Calu3 (cell line): ENCODE results near the gene PKHD1. TPM values are rescaled to one million over a fixed set of nuclear protein-coding genes. Genes with fewer than 3 reads are reported as not detected.

Experiments used
- Bru-seq: library from RNA; stranded (reverse); fragments of 400-500 nt; gene quantifications from one replicate; lab custom pipeline; 2021; lab: Mats Ljungman, UMichigan
- BruChase-seq, 2 experiments: library from RNA; stranded (reverse); fragments of 400-500 nt; gene quantifications; one replicate each; lab custom pipeline; 2021; lab: Mats Ljungman, UMichigan
- BruUV-seq: library from RNA; stranded (reverse); fragments of 400-500 nt; replicated peaks from 2 replicates; lab custom pipeline; 2021; lab: Mats Ljungman, UMichigan
- CTCF ChIA-PET: fragments of 300-600 bp; sonication (Branson Sonifier 250); formaldehyde crosslinking; loops from one replicate; lab custom pipeline; 2022; ENCODE audit warnings: antibody characterized with exemption; lab: Charles Lee
- DNase-seq: peaks from one replicate; pipeline ENCODE4 v3.0.0; 2022
- H3K27ac Mint-ChIP-seq: one replicate; pipeline ENCODE4 v1.8.0; 2022; ENCODE audit warnings: mixed read lengths; ENCODE audit not compliant: unreplicated experiment
- H3K27me3 Mint-ChIP-seq: one replicate; pipeline ENCODE4 v1.8.0; 2022; ENCODE audit warnings: mixed read lengths; ENCODE audit not compliant: unreplicated experiment
- H3K36me3 Mint-ChIP-seq: one replicate; pipeline ENCODE4 v1.8.0; 2022; ENCODE audit warnings: mild to moderate bottlenecking, moderate library complexity, mixed read lengths; ENCODE audit not compliant: insufficient read depth, unreplicated experiment
- H3K4me1 Mint-ChIP-seq: one replicate; pipeline ENCODE4 v1.8.0; 2022; ENCODE audit warnings: mild to moderate bottlenecking, low read depth, mixed read lengths; ENCODE audit not compliant: unreplicated experiment
- H3K4me3 Mint-ChIP-seq: one replicate; pipeline ENCODE4 v1.8.0; 2022; ENCODE audit warnings: mild to moderate bottlenecking, low read depth, moderate library complexity, mixed read lengths; ENCODE audit not compliant: unreplicated experiment
- H3K9me3 Mint-ChIP-seq: one replicate; pipeline ENCODE4 v1.8.0; 2022; ENCODE audit warnings: low read depth, mixed read lengths; ENCODE audit not compliant: unreplicated experiment
- intact Hi-C: fragments of 100-400 bp; cut with micrococcal nuclease; formaldehyde crosslinking; loops from one replicate; pipeline ENCODE4 v1.10.0; 2022; ENCODE audit not compliant: unreplicated experiment
- long read RNA-seq: library from polyadenylated mRNA; stranded (forward); transcript quantifications from one replicate; pipeline ENCODE4 v2.0.0, GENCODE V29; 2022
- total RNA-seq: library from RNA; stranded (reverse); gene quantifications from 2 replicates; pipeline ENCODE4 v1.2.3, GENCODE V29; 2022
- TF ChIP-seq, protein P1 (sequence below): fragments of 200-600 bp; IDR thresholded peaks from one replicate; pipeline ENCODE4 v1.8.0; 2022; ENCODE audit warnings: antibody characterized with exemption; ENCODE audit not compliant: unreplicated experiment

PKHD1 gene, protein sequence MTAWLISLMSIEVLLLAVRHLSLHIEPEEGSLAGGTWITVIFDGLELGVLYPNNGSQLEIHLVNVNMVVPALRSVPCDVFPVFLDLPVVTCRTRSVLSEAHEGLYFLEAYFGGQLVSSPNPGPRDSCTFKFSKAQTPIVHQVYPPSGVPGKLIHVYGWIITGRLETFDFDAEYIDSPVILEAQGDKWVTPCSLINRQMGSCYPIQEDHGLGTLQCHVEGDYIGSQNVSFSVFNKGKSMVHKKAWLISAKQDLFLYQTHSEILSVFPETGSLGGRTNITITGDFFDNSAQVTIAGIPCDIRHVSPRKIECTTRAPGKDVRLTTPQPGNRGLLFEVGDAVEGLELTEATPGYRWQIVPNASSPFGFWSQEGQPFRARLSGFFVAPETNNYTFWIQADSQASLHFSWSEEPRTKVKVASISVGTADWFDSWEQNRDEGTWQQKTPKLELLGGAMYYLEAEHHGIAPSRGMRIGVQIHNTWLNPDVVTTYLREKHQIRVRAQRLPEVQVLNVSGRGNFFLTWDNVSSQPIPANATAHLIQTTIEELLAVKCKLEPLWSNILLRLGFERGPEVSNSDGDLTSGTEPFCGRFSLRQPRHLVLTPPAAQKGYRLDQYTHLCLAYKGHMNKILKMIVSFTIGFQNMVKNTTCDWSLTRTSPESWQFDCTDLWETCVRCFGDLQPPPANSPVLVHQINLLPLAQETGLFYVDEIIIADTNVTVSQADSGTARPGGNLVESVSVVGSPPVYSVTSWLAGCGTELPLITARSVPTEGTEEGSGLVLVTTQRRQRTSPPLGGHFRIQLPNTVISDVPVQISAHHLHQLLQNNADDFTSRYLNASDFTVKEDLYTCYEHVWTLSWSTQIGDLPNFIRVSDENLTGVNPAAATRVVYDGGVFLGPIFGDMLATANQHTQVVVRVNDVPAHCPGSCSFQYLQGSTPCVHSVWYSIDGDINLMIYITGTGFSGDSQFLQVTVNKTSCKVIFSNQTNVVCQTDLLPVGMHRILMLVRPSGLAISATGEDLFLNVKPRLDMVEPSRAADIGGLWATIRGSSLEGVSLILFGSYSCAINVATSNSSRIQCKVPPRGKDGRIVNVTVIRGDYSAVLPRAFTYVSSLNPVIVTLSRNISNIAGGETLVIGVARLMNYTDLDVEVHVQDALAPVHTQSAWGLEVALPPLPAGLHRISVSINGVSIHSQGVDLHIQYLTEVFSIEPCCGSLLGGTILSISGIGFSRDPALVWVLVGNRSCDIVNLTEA (N-terminal part only)
- 23.7 and 25.2 TPM in 2 replicates for total RNA-seq
- Bru-seq, nascent RNA = percentile 86 among the genes with signal in this experiment
- BruChase-seq, experiment 1, labeled RNA remaining after a 6-hour chase = percentile 75 among the genes with signal in this experiment
- percentile 83 among the genes with signal in this experiment for BruChase-seq, experiment 2, labeled RNA remaining after a 2-hour chase
- long read RNA-seq, partial matches to known transcripts = 2 of 9 reads
- long read RNA-seq, other reads (novel, unspliced or antisense) = 7 of 9 reads

- no peaks in the 10 kb centered on the region for H3K9me3 Mint-ChIP-seq
- H3K27ac Mint-ChIP-seq = peak within 1 kb of the TSS; percentile 92
- intact Hi-C loops = loop anchor here (1.0 to 5.0 kb wide), 3 partner anchors 10 to 70 kb away; no protein-coding TSS in a partner anchor
- no TSS peak for BruUV-seq
- peak; percentile 73 for DNase-seq
- peak within 1 kb of the TSS; percentile 87 for H3K4me3 Mint-ChIP-seq
- peaks cover 43% of the 10 kb centered on the region for H3K4me1 Mint-ChIP-seq
- H3K36me3 Mint-ChIP-seq = peaks cover 33% of the 10 kb centered on the region
- H3K27me3 Mint-ChIP-seq = no peaks in the 10 kb centered on the region
- TF ChIP-seq, protein P1, sequence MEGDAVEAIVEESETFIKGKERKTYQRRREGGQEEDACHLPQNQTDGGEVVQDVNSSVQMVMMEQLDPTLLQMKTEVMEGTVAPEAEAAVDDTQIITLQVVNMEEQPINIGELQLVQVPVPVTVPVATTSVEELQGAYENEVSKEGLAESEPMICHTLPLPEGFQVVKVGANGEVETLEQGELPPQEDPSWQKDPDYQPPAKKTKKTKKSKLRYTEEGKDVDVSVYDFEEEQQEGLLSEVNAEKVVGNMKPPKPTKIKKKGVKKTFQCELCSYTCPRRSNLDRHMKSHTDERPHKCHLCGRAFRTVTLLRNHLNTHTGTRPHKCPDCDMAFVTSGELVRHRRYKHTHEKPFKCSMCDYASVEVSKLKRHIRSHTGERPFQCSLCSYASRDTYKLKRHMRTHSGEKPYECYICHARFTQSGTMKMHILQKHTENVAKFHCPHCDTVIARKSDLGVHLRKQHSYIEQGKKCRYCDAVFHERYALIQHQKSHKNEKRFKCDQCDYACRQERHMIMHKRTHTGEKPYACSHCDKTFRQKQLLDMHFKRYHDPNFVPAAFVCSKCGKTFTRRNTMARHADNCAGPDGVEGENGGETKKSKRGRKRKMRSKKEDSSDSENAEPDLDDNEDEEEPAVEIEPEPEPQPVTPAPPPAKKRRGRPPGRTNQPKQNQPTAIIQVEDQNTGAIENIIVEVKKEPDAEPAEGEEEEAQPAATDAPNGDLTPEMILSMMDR = peak; percentile 53
- CTCF ChIA-PET = interaction anchor here (0.8 to 1.9 kb wide), 5 partner anchors 10 to 38 kb away, joined by 3 to 17 read pairs (median 5); no protein-coding TSS in a partner anchor
These were observed at the start of gene PKHD1 for GRCh38 chr6:52087498-52087999. Gene PKHD1 (minus strand): TSS chr6:52087613. CDS start chr6:52084933, 2,680 bp downstream.

DNA sequence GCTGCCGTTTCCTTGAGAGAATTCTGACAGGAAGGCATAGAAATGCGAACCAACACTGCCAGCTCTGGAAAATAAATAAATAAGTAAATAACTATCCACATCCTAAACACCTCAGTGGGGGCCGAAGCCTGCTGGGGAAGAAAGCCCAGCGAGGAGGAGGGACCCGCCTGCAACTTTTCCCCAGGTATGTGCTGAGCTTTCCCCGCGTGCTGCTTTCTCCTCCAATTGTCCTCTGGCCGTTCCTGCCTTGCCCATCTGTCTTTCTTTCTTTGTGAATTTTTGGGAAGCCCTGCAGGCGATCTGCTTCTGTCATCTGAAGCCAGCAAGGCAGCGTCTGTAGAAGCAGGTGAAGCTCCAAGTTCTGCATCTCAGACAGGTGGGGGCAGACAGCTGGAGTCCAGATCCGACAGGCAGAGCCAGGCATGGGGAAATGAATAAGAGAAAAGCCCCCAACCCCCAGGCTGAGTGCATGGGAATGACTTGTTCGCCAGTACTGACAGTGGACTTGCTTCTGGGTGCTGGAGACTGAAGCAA, 49.6 kb upstream of the PKHD1 start:
- CTCF ChIA-PET = no interaction called here
- TF ChIP-seq, protein P1 = no peak
- peaks cover 17% of the 10 kb centered on the region for H3K27me3 Mint-ChIP-seq
- intact Hi-C loops = no loop called here
- peaks cover 15% of the 10 kb centered on the region for H3K4me1 Mint-ChIP-seq
- no peak overlapping the region for H3K4me3 Mint-ChIP-seq
- H3K36me3 Mint-ChIP-seq = no peaks in the 10 kb centered on the region
- BruUV-seq = no TSS peak
- no peak for DNase-seq
- no peak overlapping the region for H3K27ac Mint-ChIP-seq
- no peaks in the 10 kb centered on the region for H3K9me3 Mint-ChIP-seq

DNA sequence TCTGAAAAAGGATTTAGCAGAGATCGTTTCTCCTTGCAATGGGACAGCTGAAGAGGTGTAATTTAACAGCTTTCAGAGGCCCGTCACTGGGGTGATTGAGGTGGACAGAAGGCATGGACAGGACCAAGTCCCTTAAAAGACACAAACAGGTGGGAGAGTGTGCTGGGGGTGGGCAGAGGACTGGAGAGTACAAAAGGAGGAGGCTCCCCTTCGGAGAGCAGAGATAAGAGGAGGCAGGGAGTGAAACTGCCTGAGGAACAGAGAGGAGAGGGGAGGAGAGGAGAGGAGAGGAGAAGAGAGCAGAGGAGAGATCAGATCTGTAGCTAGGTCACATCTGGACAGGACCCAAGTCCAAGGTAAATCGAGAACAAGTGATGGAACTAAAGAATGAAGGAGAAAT, 48.6 kb upstream of the PKHD1 start:
- intact Hi-C loops = no loop called here
- Mint-ChIP-seq H3K4me3 (no peak overlapping the region), H3K4me1 (peaks cover 15% of the 10 kb centered on the region), H3K9me3 (no peaks in the 10 kb centered on the region), H3K27ac (no peak overlapping the region), H3K27me3 (peaks cover 17% of the 10 kb centered on the region), H3K36me3 (no peaks in the 10 kb centered on the region)
- TF ChIP-seq, protein P1 = no peak
- CTCF ChIA-PET = interaction anchor here (0.5 kb wide), 1 partner anchor 427 kb away, joined by 3 read pairs; no protein-coding TSS in a partner anchor
- DNase-seq = no peak
- BruUV-seq = no TSS peak
